Progenitor cell of endocrine pancreas (in vitro differentiated cells): Measurements from ENCODE around the gene SLC13A1. TPM values are rescaled to one million over a fixed set of nuclear protein-coding genes. Genes with fewer than 3 reads are reported as not detected.

ENCODE experiments used
- DNase-seq: peaks from one replicate; pipeline ENCODE4 v3.0.0; 2021; ENCODE audit warnings: low spot score; ENCODE audit not compliant: unreplicated experiment
- H3K27ac Mint-ChIP-seq: 2 replicates; pipeline ENCODE4 v1.8.0; 2021; ENCODE audit warnings: mild to moderate bottlenecking, moderate library complexity, mixed read lengths
- H3K27me3 Mint-ChIP-seq: 2 replicates; pipeline ENCODE4 v1.8.0; 2021; ENCODE audit warnings: mixed read lengths
- H3K36me3 Mint-ChIP-seq: 2 replicates; pipeline ENCODE4 v1.8.0; 2022; ENCODE audit warnings: mixed read lengths; ENCODE audit not compliant: insufficient read depth
- H3K4me1 Mint-ChIP-seq: 2 replicates; pipeline ENCODE4 v1.8.0; 2021; ENCODE audit warnings: low read depth, mixed read lengths
- H3K4me3 Mint-ChIP-seq: 2 replicates; pipeline ENCODE4 v1.8.0; 2021; ENCODE audit warnings: low read depth, mild to moderate bottlenecking, moderate library complexity, mixed read lengths
- H3K9me3 Mint-ChIP-seq: 2 replicates; pipeline ENCODE4 v1.8.0; 2021; ENCODE audit warnings: low read depth, mixed read lengths
- total RNA-seq: library from RNA; stranded (reverse); gene quantifications from 2 replicates; pipeline ENCODE4 v1.2.1, GENCODE V29; 2021
- TF ChIP-seq, protein P1 (sequence below): fragments of 200-600 bp; sonication (generic); IDR thresholded peaks from one replicate; pipeline ENCODE4 v1.5.0; 2021; ENCODE audit warnings: antibody characterized with exemption, mild to moderate bottlenecking; ENCODE audit not compliant: unreplicated experiment

SLC13A1 gene
- total RNA-seq, 1 donor from 2014 or later = not detected

DNA sequence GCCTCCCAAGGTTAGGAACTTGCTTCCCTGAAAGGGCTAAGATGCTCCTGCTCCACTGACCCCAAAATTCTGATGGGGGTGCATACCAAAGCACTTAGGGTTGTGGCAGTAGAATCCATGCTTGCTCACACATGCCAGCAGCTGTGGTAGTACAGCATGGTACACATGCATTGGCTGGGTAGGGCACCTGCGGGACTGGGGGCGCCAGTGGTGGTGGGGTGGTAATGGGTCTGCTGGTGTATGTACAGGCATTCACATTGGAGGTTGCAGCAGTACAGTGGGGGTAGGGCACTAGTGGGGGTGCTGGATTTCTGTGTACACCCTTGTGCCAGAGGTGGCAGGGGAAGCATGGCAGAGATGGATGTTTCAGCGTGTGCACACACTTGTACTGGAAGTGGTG lies 132.0 kb downstream of the SLC13A1 start:
- H3K4me3 Mint-ChIP-seq = no peak overlapping the region
- no peak overlapping the region for H3K27ac Mint-ChIP-seq
- no peaks in the 10 kb centered on the region for H3K36me3 Mint-ChIP-seq
- no peaks in the 10 kb centered on the region for H3K4me1 Mint-ChIP-seq
- TF ChIP-seq, protein P1, sequence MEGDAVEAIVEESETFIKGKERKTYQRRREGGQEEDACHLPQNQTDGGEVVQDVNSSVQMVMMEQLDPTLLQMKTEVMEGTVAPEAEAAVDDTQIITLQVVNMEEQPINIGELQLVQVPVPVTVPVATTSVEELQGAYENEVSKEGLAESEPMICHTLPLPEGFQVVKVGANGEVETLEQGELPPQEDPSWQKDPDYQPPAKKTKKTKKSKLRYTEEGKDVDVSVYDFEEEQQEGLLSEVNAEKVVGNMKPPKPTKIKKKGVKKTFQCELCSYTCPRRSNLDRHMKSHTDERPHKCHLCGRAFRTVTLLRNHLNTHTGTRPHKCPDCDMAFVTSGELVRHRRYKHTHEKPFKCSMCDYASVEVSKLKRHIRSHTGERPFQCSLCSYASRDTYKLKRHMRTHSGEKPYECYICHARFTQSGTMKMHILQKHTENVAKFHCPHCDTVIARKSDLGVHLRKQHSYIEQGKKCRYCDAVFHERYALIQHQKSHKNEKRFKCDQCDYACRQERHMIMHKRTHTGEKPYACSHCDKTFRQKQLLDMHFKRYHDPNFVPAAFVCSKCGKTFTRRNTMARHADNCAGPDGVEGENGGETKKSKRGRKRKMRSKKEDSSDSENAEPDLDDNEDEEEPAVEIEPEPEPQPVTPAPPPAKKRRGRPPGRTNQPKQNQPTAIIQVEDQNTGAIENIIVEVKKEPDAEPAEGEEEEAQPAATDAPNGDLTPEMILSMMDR = no peak
- no peaks in the 10 kb centered on the region for H3K27me3 Mint-ChIP-seq
- DNase-seq = no peak
- H3K9me3 Mint-ChIP-seq = no peaks in the 10 kb centered on the region

Other genes starting within 250 kb of the SLC13A1 start
- not detected in 2 replicates for gene TAS2R16, start 204.3 kb downstream of the SLC13A1 start, total RNA-seq